ENCODE data around the gene SATB2. TPM values are rescaled to one million over a fixed set of nuclear protein-coding genes. Genes with fewer than 3 reads are reported as not detected.

SATB2 gene
- total RNA-seq, 1 experiment from 2014 or later, result 13.8 TPM

DNA sequence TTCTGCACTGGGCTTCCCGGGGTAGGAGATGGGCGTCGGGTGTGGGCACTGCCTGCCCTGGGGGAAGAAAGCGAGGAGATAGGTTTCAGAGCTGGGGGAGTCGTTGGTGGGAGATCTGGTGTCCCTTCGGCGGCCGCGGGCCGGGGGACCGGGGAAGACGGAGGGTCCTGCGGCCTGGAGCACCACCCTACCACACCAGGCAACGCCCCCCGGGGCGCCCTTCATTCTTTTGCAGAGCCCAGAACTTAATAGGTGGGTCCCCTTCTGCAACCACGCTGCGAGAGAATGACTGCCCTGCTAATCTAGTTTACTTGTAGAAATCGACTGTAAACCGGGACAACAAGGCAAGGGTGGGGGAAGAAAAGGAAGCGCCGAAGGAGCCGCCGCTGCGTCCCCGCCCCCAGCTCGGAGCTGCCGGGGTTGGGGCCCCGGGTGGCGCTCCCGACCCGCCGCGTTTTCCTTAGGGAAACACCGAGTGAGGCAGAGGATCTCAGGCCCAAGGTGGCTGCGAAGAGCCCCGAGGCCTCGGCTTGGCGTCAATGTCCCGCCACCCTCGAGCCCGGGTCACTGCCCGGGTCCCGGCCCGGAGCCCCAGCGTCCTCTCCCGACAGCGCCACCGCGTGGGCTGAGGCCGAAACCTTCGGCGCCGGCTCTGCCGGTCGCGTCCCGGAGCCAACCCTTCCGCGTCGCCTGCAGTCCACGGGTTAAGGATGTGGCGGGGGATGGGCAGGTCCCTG is 5.4 kb upstream of the SATB2 start:
- peak; percentile 71 for ATAC-seq
- intact Hi-C loops (cut with micrococcal nuclease), result no loop called here
- POLR2A ChIA-PET, result interaction anchor here (1.1 kb wide), 1 partner anchor 8 kb away, joined by 3 read pairs; no protein-coding TSS in a partner anchor
- no TSS peak for BruUV-seq (replicated peaks)
- peak overlapping the region; percentile 62 for H3K9ac ChIP-seq (ENCODE audit: low read length)
- no peaks in the 10 kb centered on the region for H4K20me1 ChIP-seq (ENCODE audit: insufficient read depth)
- no peaks in the 10 kb centered on the region for H3K27me3 ChIP-seq (ENCODE audit: insufficient read depth, low read length)
- CTCF ChIA-PET, result interaction anchor here (1.4 to 1.8 kb wide), 2 partner anchors 8 to 26 kb away, joined by 4 to 9 read pairs; no protein-coding TSS in a partner anchor
- H3K36me3 ChIP-seq (ENCODE audit: control insufficient read depth in 1 of 2, insufficient read depth in 2 of 2, low read length in 2 of 2), result no peaks in the 10 kb centered on the region
- peak overlapping the region; percentile 40; the same call in 1 of the 2 replicates for H3K27ac ChIP-seq (ENCODE audit: low read depth, low read length)
- RAD21 ChIA-PET (ENCODE audit: low non-redundant PET in 1 of 2, low total read pairs in 2 of 2, uncharacterized antibody in 2 of 2, unreplicated experiment in 2 of 2), result no interaction called here
- peak; percentile 15 for TF ChIP-seq TCF7L2 (IDR thresholded peaks at IDR 0.05; ENCODE audit: borderline replicate concordance, extremely low read depth, insufficient read depth, insufficient read length)
- peak; percentile 33; the same call in 1 of the 2 replicates for TF ChIP-seq POLR2AphosphoS5 (IDR thresholded peaks at IDR 0.05; ENCODE audit: low read depth, low read length)
- TF ChIP-seq ZFX (IDR thresholded peaks at IDR 0.05), result peak; percentile 48; the same call in 1 of the 2 replicates
- TF ChIP-seq, protein P1, sequence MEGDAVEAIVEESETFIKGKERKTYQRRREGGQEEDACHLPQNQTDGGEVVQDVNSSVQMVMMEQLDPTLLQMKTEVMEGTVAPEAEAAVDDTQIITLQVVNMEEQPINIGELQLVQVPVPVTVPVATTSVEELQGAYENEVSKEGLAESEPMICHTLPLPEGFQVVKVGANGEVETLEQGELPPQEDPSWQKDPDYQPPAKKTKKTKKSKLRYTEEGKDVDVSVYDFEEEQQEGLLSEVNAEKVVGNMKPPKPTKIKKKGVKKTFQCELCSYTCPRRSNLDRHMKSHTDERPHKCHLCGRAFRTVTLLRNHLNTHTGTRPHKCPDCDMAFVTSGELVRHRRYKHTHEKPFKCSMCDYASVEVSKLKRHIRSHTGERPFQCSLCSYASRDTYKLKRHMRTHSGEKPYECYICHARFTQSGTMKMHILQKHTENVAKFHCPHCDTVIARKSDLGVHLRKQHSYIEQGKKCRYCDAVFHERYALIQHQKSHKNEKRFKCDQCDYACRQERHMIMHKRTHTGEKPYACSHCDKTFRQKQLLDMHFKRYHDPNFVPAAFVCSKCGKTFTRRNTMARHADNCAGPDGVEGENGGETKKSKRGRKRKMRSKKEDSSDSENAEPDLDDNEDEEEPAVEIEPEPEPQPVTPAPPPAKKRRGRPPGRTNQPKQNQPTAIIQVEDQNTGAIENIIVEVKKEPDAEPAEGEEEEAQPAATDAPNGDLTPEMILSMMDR (IDR thresholded peaks at IDR 0.05 in 2 of 3, conservative IDR thresholded peaks at IDR 0.05 in 1 of 3; ENCODE audit: borderline replicate concordance in 1 of 3, insufficient read depth in 1 of 3, low read depth in 2 of 3, low read length in 2 of 3), result peak in 2 of 3 experiments; percentile 79 to 82; a peak in 4 of 6 replicates
- TF ChIP-seq POLR2A (IDR thresholded peaks at IDR 0.05; ENCODE audit: borderline replicate concordance, extremely low read depth, insufficient read depth, insufficient read length), result no peak
- peak overlapping the region; percentile 89 for H3K4me2 ChIP-seq (ENCODE audit: low read length)
- no peaks in the 10 kb centered on the region for H3K9me2 ChIP-seq (ENCODE audit: insufficient read depth)
- H3K4me1 ChIP-seq (ENCODE audit: control insufficient read depth in 1 of 2, insufficient read depth in 2 of 2, low read length in 2 of 2), result peaks cover 5 to 19% of the 10 kb centered on the region in 2 experiments; a peak in 3 of 4 replicates
- no peaks in the 10 kb centered on the region for H3K9me3 ChIP-seq (ENCODE audit: control insufficient read depth in 1 of 2, insufficient read depth in 1 of 2, low read depth in 1 of 2, low read length in 2 of 2)
- H2AFZ ChIP-seq (ENCODE audit: low read depth, low read length, poor library complexity, severe bottlenecking), result peak overlapping the region; percentile 82
- no peaks in the 10 kb centered on the region; the same call in 1 of the 2 replicates for H3K79me2 ChIP-seq (ENCODE audit: insufficient read depth, low read length)
- H3K4me3 ChIP-seq (replicated peaks in 1 of 2; ENCODE audit: low read depth in 1 of 2, low read length in 2 of 2), result peak overlapping the region; percentile 44 to 59
- DNase-seq (ENCODE audit: low read depth, low spot score), result no peak

All from HCT116 (cell line).